HEK293T (cell line): ENCODE results near the gene NREP.
A peak's percentile ranks its signal among the peaks of the same experiment; 100 is the strongest.

Experiments
- CTCF ChIA-PET: fragments of 350-600 bp; formaldehyde crosslinking; extraction: SDS; loops from one replicate; lab custom pipeline; 2021; ENCODE audit warnings: antibody characterized with exemption, inconsistent platforms; lab: Yijun Ruan, JAX
- POLR2A ChIA-PET: fragments of 350-600 bp; formaldehyde crosslinking; extraction: SDS; loops from one replicate; lab custom pipeline; 2020; ENCODE audit warnings: antibody characterized with exemption, inconsistent platforms; lab: Yijun Ruan, JAX
- DNase-seq: peaks from one replicate; pipeline ENCODE4 v3.0.0; 2012; ENCODE audit warnings: mixed read lengths; ENCODE audit errors: extremely low spot score
- ARNT ChIP-seq: fragments of 450-650 bp; IDR thresholded peaks from 2 replicates; pipeline ENCODE4 v1.6.1; 2017; ENCODE audit warnings: mild to moderate bottlenecking
- BHLHE40 ChIP-seq: fragments of 450-650 bp; IDR thresholded peaks from 2 replicates; pipeline ENCODE4 v1.6.1; 2016; ENCODE audit warnings: mild to moderate bottlenecking, moderate library complexity, borderline replicate concordance
- CTBP1 ChIP-seq: fragments of 450-650 bp; IDR thresholded peaks from 2 replicates; pipeline ENCODE4 v1.6.1; 2016; ENCODE audit warnings: borderline replicate concordance
- ELF4 ChIP-seq: fragments of 450-650 bp; IDR thresholded peaks from 2 replicates; pipeline ENCODE4 v1.6.1; 2017; ENCODE audit warnings: antibody characterized with exemption
- FOXA1 ChIP-seq: fragments of 450-650 bp; IDR thresholded peaks from 2 replicates; pipeline ENCODE4 v1.6.1; 2016; ENCODE audit warnings: mild to moderate bottlenecking
- FOXK2 ChIP-seq: fragments of 450-650 bp; IDR thresholded peaks from 2 replicates; pipeline ENCODE4 v1.6.1; 2016; ENCODE audit warnings: mild to moderate bottlenecking
- FOXM1 ChIP-seq: fragments of 450-650 bp; IDR thresholded peaks from 2 replicates; pipeline ENCODE4 v1.6.1; 2017; ENCODE audit warnings: mild to moderate bottlenecking, borderline replicate concordance
- HDGF ChIP-seq: fragments of 450-650 bp; IDR thresholded peaks from 2 replicates; pipeline ENCODE4 v1.6.1; 2017; ENCODE audit warnings: antibody characterized with exemption, borderline replicate concordance
- L3MBTL2 ChIP-seq: fragments of 450-650 bp; conservative IDR thresholded peaks from 2 replicates; pipeline ENCODE4 v1.6.1; 2016; ENCODE audit warnings: mild to moderate bottlenecking
- LEF1 ChIP-seq: fragments of 450-650 bp; IDR thresholded peaks from 2 replicates; pipeline ENCODE4 v1.6.1; 2017; ENCODE audit warnings: mild to moderate bottlenecking, borderline replicate concordance
- NFRKB ChIP-seq: fragments of 450-650 bp; IDR thresholded peaks from 2 replicates; pipeline ENCODE4 v1.6.1; 2016; ENCODE audit warnings: mild to moderate bottlenecking, moderate library complexity
- PKNOX1 ChIP-seq: fragments of 450-650 bp; IDR thresholded peaks from 2 replicates; pipeline ENCODE4 v1.6.1; 2016
- SP1 ChIP-seq: fragments of 450-650 bp; IDR thresholded peaks from 2 replicates; pipeline ENCODE4 v1.6.1; 2017
- SUZ12 ChIP-seq: fragments of 450-650 bp; IDR thresholded peaks from 2 replicates; pipeline ENCODE4 v1.6.1; 2016; ENCODE audit warnings: mild to moderate bottlenecking
- TARDBP ChIP-seq: fragments of 450-650 bp; IDR thresholded peaks from 2 replicates; pipeline ENCODE4 v1.6.1; 2016
- ZNF384 ChIP-seq: fragments of 450-650 bp; IDR thresholded peaks from 2 replicates; pipeline ENCODE4 v1.6.1; 2016

The NREP gene

GRCh38 chr5:111707630-111708164 lies 49.3 kb downstream of the NREP start:
- DNase-seq, result no peak
- ChIA-PET POLR2A (no interaction called here), CTCF (no interaction called here)
- TF ChIP-seq ARNT (no peak), ZNF384 (no peak), FOXM1 (no peak), LEF1 (no peak), FOXK2 (no peak), TARDBP (no peak), NFRKB (no peak), HDGF (no peak), ELF4 (no peak)

GRCh38 chr5:111706345-111706744 lies 50.6 kb downstream of the NREP start:
- CTCF ChIA-PET, result no interaction called here
- TF ChIP-seq CTBP1 (no peak), TARDBP (no peak), SP1 (no peak), HDGF (no peak)
- no peak for DNase-seq
- POLR2A ChIA-PET, result no interaction called here

- CTCF ChIA-PET, result no interaction called here
Observed at GRCh38 chr5:111704452-111705085, 52.4 kb downstream of the NREP start.

GRCh38 chr5:111703662-111704061 lies 53.3 kb downstream of the NREP start:
- ChIA-PET POLR2A (no interaction called here), CTCF (no interaction called here)
- DNase-seq, result no peak
- TF ChIP-seq PKNOX1 (no peak), TARDBP (no peak), ELF4 (no peak), CTBP1 (no peak), ZNF384 (no peak), BHLHE40 (no peak), L3MBTL2 (no peak), FOXM1 (no peak), SP1 (no peak), SUZ12 (no peak), FOXA1 (no peak), NFRKB (no peak), LEF1 (no peak), HDGF (no peak), FOXK2 (no peak), ARNT (no peak)

More at GRCh38 chr5:111704452-111705085, 52.4 kb downstream of the NREP start:
- DNase-seq, result no peak
- TF ChIP-seq FOXK2, result no peak
- TF ChIP-seq SP1, result no peak
- TF ChIP-seq ARNT, result no peak
- no peak for TF ChIP-seq ZNF384
- no peak for TF ChIP-seq LEF1
- TF ChIP-seq TARDBP, result no peak
- TF ChIP-seq PKNOX1, result no peak
- no peak for TF ChIP-seq HDGF
- TF ChIP-seq NFRKB, result no peak
- no peak for TF ChIP-seq FOXA1
- TF ChIP-seq BHLHE40, result no peak
- TF ChIP-seq FOXM1, result no peak
- no peak for TF ChIP-seq SUZ12
- no peak for TF ChIP-seq L3MBTL2
- no peak for TF ChIP-seq CTBP1
- no peak for TF ChIP-seq ELF4
- POLR2A ChIA-PET, result no interaction called here

- CTCF ChIA-PET, result no interaction called here
- no peak for DNase-seq
- POLR2A ChIA-PET, result no interaction called here
- TF ChIP-seq NFRKB (no peak), L3MBTL2 (no peak), FOXK2 (no peak), SP1 (no peak), ZNF384 (no peak), ELF4 (no peak)
Observed at GRCh38 chr5:111699976-111700375, 57.0 kb downstream of the NREP start.

GRCh38 chr5:111699324-111699723 lies 57.7 kb downstream of the NREP start:
- no peak for DNase-seq
- ChIA-PET POLR2A (no interaction called here), CTCF (no interaction called here)

GRCh38 chr5:111697881-111698757 lies 58.9 kb downstream of the NREP start:
- DNase-seq, result peak; percentile 18
- TF ChIP-seq ZNF384, result no peak
- TF ChIP-seq PKNOX1, result no peak
- no peak for TF ChIP-seq FOXM1
- no peak for TF ChIP-seq ARNT
- ChIA-PET POLR2A (no interaction called here), CTCF (interaction anchor here (0.5 to 1.0 kb wide), 2 partner anchors 219 to 448 kb away, joined by 3 read pairs; no protein-coding TSS in a partner anchor)

More at GRCh38 chr5:111699324-111699723, 57.7 kb downstream of the NREP start:
- no peak for TF ChIP-seq SP1
